Hippocampal formation (tissue), 2 donors: ENCODE data around the gene CD177.
"Not testable (repeated sequence)": the region's sequence is repeated elsewhere in the genome, so short reads cannot be mapped to it uniquely, and the experiment has no call there.

Source experiments
- DNase-seq, 2 donors: peaks; one replicate each; lab custom pipeline; 2025; lab: John Stamatoyannopoulos, UW

CD177 gene

GRCh38 chr19:43380771-43381386, 27.4 kb downstream of the CD177 start:
- no peak for DNase-seq

DNA sequence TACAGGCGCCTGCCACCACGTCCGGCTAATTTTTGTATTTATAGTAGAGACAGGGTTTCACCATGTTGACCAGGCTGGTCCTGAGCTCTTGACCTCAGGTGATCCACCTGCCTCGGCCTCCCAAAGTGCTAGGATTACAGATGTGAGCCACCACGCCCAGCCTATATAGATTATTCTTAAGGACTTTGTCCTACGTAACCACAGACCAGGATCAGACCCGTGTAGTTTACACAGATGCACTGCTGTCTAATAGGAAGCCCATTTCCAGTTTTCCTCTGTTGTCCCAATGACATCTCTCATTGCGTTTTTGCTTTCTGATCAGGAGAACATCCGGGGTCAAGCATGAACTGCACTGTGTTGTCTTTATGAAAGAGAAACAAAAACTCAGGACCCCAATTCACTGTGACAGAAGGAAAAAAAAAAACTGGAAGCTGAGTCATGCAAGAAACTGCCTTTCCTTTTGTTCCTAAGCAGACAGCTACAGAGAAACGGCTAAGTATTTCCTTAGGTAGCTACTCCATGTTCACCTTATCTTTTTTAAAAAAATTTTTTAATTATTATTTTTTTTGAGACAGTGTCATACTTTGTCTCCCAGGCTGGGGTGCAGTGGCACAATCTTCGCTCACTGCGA, 29.2 kb downstream of the CD177 start:
- DNase-seq = not testable (repeated sequence)

DNA sequence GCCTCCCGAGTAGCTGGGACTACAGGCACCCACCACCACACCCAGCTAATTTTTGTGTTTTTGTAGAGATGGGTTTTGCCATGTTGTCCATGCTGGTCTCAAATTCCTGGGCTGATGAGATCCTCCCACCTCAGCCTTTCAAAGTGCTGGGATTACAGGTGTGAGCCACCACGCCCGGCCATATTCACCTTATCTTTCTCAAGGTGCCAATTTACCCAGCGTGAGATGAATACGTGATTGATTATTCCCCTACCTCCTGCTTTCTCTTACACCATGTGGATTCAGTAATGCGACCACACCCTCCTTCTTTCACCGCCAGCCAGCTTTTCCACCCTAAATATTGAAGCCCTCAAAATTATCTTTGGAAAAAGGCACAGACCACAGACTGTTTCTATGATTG, 29.8 kb downstream of the CD177 start:
- DNase-seq = not testable (repeated sequence)

GRCh38 chr19:43383759-43384158, 30.3 kb downstream of the CD177 start:
- not testable (repeated sequence) for DNase-seq

- not testable (repeated sequence) for DNase-seq
Observed at GRCh38 chr19:43390903-43391551, 37.5 kb downstream of the CD177 start.

DNA sequence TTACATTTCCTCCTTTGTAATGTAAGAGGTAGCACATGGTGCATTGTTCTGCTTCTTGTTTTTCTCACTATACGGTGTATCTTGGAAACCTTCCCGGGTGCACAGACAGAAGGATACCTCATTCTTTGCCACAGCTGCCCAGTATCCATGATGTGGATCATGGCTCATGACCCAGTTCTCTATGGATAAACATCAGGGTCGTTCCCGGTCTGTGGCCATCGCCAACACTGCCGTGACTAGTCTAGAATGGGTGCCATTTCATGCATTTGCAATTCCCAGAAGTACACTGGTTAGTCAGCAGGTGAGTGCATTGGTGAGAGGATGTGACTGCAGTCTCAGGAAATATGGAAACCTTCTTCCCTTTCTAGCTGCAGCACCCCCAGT, 38.1 kb downstream of the CD177 start:
- DNase-seq = not testable (repeated sequence)

- DNase-seq = not testable (repeated sequence)
Observed at GRCh38 chr19:43393501-43393900, 40.0 kb downstream of the CD177 start.

- DNase-seq = no peak
Observed at GRCh38 chr19:43395561-43395960, 42.1 kb downstream of the CD177 start.

- DNase-seq = no peak
Observed at GRCh38 chr19:43406297-43406696, 52.8 kb downstream of the CD177 start.

- no peak for DNase-seq
Observed at GRCh38 chr19:43407416-43408005, 54.0 kb downstream of the CD177 start.

DNA sequence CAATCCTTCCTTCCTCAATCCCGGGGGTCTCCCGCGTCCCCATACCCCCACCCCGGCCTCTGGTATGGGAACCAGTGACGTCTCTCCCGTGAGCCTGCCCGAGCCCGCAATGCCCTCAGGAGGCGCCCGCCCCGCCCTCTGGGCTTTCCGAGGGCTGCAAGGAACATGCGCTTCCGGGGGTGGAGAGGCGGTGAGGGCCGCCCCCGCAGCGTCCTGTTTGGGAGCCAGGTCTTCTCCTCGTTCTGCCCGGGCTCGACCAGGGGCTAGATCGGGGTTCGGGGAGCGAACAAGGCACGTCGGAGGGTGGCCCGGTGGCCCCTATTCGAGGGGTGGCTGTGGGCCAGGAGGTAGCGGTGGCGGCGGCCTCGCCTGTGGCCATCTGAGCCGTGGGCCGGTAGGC, 54.6 kb downstream of the CD177 start:
- DNase-seq = no peak

GRCh38 chr19:43409415-43409814, 55.9 kb downstream of the CD177 start:
- no peak for DNase-seq

- DNase-seq = no peak
Observed at GRCh38 chr19:43412441-43412840, 59.0 kb downstream of the CD177 start.
